HG03520 (cell line): ENCODE results near the gene DENND11.

ENCODE experiments used
- ATAC-seq: cut with Tn5 transposase; IDR thresholded peaks from one replicate; pipeline ENCODE4 v1.9.1; 2021; ENCODE audit warnings: mild to moderate bottlenecking, moderate library complexity; ENCODE audit not compliant: unreplicated experiment

The DENND11 gene, protein sequence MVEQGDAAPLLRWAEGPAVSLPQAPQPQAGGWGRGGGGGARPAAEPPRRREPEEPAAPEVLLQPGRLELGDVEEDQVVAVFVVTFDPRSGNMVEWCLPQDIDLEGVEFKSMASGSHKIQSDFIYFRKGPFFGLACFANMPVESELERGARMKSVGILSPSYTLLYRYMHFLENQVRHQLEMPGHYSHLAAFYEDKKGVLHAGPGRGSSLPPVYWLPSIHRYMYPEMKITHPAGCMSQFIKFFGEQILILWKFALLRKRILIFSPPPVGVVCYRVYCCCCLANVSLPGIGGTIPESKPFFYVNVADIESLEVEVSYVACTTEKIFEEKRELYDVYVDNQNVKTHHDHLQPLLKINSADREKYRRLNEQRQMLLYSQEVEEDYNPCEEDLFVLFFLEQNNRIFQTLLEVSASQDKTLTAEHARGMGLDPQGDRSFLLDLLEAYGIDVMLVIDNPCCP

DNA sequence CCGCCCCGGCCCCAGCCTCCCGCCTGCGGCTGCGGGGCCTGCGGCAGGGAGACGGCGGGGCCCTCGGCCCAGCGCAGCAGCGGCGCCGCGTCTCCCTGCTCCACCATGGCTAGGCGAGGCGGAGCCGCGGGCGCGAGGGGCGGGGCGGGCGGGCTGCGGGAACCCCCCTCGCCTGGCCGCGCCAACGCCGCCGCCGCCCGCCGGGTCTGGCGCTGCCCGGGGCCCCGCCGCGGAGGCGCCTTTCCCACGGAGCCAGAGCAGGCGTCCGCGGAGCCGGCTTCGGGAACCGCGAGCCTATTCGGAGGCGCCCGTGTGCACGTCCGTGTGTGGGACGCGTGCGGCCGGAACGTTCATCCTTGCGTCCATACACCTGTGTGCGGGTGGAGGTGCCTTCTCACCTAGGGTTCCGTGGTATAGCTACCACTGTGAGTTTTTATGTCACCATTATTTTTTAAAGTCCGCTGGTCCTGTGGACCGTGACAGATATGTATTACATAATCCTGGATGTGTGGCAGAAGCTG, at the start of gene DENND11:
TSS of gene DENND11 (minus strand) at position 120 of the 521 bp plus-strand sequence. CDS start at position 107, 13 bp downstream.
- peak; percentile 71 for ATAC-seq

DNA sequence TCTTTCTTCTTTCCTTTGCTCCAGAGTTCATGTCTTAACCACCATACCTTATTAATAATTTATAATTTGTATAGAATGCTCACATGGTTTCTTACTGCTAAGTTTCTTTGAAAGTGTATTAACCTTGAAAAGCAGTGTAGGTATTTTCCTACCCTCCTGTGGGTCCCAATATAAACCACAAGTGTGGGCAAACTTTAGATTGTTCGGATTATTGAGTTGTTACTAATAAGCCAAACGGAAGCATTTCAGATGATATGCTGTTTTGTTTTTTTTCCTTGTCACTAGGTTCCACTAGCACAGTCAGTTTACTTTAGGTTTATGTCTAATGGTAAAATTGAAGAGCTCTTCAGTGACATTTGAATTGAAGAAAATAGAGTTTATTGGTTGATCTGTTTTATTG, 46.4 kb upstream of the DENND11 start:
- ATAC-seq = no peak

DNA sequence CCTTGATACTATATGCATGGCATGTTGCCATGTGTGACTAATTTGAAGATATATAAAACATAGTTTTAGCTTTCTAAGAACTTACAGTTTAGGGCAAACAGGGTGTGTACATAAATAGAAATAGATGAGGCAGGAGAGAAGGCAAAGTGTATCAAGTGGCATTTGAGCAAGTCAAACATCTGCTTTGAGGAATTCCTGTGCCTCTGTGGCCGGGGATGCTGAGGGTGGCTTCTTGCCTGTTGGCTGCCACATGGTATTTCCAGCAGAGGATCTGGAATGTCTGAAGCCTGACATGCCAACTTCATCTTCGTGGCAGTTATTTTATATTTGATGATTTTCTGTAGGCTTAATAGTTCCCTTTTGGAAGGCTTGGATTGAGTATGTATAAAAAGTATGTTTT, 42.2 kb upstream of the DENND11 start:
- no peak for ATAC-seq

DNA sequence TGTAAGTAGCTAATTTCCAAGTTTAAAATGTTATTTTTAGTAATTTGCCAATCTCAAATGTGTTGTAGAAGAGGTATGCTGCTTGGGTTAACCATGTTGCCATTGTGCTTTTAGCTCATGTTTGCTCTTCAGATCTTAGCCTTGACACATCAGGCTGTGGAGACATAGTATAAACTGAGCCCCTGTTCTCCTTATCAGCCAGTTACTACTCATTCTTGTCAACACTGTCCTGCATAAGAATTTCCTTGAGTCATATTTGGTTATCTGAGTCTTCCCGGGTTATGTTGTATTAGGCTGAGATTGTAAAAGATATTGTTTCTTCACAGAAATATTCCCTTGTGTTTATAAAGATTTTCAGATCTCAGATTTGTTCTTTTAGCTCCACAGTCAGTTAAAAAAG, 40.3 kb upstream of the DENND11 start:
- ATAC-seq = no peak

DNA sequence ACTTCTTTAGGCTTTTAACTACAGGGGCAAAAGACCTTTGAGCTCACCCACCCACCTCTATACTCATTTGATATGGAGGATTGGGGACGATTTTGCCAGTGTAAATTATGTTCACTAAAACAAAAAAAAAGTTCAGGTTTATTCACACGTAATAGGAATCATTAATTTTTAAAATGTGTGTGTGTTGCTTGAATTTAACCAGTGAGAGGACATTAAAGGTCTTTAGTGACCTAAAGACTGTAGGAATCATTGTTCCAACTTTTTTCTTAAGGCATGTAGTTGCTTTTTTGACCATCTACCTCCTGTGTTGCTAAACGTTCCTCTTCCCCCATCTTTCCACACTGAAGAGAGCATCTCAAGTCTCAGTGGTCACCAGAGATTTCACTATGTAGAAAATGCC, 37.3 kb upstream of the DENND11 start:
- ATAC-seq = no peak

DNA sequence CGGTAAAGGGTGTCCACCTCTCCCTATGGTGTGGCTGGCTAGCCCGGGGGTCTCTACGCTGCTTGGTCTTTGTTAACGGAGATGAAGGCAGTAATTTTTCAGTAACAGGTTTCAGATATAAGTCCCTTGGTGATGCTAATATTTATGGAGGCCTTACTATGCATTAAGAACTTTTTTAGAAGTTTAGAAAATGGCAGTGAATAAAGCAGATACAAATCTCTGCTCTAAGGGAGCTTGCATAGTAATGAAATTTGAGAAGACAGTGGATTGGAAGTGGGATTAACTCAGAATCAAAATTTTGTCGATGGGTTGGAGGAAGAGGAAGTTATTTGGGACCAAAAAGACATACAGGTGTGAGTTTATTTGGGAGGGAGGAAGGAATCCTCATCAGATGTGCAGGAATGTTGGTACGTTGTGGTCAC, 36.6 kb upstream of the DENND11 start:
- ATAC-seq = no peak

DNA sequence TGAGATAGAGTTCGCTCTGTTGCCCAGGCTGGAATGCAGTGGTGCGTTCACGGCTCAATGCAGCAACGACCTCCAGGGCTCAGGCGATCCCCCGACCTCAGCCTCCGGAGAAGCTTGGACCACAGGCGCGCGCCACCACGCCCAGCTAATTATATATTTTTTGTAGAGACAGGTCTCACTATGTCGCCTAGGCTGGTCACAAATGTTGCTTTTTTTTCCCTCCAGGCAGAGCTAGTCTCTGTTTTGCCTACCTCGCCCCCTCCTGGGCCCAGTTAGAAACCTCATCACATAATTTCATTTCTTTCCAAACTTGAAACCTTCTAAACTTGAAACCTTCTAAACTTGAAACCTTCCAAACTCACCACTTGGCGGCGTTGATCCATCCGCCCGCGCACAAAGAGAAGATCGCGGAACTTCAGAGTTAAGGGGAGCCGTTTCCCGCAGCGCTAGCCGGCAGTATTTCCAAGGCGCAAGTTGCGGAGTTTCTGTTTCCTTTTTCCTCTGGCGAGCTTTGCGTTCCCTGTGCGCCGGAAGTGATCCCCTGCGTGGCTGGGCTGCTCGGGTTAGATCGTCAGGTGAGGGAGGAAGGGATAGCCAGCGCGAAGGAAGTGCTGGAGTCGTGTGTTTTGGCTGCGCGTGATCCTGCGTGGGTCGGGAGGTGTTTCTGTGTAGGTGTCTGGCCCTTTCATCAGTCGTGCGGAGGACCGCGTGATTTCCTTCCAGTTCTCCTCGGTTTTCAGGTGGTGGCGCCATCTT, 36.0 kb upstream of the DENND11 start, which contains the start of gene SSBP1:
TSS of gene SSBP1 (plus strand) at position 523 of the 756 bp plus-strand sequence. CDS start 809 bp downstream, outside the sequence.
- ATAC-seq = peak; percentile 87

DNA sequence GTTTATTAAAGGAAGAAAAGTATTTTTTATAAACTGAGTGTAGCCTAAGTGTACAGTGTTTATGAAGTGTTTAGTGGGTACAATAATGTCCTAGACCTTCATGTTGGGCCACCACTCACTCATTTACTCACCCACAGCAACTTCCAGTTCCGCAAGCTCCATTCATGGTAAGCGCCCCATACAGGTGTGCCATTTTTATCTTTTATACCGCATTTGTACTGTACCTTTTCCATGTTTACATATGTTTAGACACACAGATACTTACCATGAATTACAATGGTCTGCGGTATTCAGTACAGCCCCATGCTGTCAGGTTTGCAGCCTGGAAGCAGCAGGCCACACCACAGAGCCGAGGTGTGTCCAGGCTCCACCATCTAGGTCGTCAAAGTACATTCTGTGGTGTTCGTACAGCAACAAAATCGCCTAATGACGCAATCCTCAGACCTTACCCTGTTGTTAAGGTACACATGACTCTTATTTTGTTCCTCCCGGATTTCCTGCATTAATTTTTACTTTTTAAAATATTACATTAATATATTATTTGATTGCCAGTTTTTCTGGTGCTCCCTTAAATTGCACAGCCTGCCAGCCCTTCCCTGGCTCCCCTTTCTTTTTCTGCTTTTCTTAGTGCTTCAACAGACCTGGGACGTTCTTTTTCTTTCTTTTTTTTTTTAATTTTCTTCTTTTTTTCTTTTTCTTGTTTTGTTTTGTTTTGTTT, 35.3 kb upstream of the DENND11 start:
- ATAC-seq = no peak

DNA sequence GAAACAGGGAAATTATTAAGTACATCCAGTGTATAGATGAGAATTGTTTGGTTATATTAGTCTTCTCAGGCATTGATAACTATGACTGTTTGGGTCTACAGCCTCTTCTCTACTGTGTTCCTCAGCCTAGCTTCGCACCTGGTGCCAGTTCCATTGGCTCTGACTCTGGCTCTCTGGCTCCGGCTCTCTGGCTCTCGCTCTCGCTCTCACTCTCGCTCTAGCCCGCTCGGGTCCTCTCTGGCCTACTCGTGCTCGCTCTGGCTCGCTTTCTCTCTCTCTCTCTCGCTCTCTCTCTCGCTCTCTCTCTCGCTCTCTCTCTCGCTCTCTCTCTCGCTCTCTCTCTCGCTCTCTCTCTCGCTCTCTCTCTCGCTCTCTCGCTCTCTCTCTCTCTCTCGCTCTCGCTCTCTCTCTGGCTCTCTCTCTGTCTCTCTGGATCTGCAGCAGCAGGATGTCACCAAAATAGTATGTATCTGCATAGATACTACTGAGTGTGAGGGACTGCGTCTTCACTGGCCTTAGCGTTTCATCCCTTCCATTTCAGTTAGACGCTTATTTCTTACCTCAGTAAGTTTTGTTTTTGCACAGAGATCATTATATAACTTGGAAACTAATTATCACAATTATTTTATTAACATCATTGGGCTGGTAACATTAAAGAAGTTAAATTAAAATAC, 29.6 kb upstream of the DENND11 start:
- no peak for ATAC-seq

DNA sequence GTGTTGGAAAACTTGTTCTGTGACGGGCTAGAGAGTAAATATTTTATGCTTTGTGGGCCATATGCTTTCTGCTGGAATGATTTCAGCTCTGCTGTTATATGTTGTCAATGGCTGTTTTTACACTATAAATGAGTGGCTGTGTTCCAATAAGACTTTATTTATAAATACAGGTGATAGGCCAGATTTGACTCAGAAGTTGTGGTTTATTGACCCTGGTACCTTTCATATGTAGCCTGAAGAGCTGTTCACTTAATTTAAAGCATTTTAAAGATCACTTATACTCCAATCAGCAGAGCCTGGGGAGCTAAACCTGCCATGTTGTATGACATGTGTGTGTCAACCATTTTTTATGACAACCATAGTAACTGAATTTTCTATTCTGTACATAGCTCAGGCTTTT, 27.1 kb upstream of the DENND11 start:
- ATAC-seq = no peak

DNA sequence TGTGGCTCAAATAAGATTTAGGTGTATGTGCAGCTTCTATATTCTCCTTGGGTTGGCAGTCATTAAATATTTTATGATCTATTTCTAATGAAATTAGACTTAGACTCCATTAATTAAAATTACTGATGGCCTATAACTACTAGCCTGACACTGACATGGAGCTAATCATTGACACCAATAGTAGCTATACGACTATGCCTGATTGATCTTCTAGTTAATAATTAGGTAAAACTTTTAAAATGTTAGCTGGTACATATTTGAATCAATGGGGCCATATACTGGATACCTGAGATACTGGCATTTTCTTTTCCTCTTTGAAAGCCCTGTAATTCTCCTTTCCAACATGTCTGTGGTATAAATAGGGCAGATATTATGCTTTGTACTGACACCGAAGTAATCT, 20.6 kb upstream of the DENND11 start:
- no peak for ATAC-seq

DNA sequence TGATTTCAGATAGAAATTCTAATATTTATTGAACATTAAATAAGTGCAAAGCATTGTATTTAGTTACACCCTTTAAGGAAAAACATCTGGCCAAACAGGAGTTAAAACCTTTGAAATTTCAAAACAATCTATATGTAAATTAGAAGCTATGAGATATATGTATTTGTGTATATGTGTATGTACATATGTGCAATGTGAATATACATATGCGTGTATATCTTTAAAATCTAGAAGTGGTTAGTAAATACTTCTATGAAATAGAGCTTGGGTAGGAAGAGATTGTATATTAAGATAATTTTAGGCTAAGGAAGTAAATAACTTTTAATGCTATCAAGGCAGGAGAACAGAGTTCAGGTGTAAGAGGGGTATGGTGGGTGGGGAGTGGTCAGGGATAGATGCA, 15.5 kb upstream of the DENND11 start:
- ATAC-seq = no peak

DNA sequence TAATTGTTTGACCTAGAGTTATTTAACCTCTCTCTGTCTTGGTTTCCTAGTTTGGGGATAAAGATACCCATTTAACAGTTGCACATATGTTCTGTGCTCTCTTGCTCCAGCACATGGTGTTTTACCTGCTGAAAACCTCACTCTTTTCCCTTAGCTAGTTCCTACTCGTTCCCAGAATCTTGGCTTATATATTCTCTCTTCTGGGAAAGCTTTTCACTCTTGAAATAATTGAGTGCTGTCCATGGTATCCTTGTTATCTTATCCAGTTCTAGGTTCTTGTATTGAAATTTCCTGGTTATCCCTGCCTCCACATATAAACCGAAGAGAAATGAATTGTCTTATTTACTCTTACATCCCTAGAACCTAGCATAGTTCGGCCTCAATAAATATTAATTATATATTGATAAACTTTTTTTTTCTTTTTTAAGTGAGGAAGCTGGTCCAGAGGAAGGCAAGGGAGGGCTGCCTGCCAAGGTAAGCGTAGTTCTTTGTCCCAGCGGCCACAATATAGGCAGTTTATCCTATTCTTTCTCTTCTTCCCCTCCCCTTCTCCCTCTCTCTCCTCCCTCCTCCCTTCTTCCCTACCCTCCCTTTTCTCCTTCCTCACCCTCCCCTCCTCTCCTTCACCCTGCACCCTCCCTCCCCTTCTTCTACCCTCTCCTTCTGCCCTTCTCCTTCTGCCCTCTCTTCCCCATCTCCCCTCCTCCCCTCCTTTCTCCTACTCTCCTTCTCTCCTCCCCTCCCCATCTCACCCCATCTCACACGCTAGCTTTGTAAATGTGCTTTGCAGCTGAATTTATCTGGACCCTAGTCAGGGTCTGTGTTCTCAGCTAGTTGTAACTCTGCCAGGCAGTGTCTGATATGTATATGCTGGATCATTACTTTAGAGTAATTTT, 14.1 kb upstream of the DENND11 start:
- ATAC-seq = no peak

DNA sequence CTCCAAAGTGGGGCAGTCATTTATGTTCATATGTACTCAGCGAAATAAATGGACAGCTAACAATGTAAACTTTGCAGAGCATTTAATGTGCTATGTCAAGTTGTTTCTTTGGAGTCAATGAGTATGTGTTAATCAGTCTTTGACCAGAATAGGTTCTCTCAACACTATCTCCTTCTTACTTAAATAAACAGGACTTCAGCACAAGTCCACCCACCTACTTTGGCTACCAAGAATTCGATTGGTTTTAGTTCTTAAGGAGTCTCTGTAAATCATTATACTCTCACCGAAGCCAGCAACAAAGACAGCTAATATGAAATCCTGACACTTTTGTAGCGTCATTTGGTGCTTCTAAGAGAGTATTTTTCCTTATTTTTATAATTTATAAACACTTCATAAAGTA, 13.1 kb upstream of the DENND11 start:
- no peak for ATAC-seq

DNA sequence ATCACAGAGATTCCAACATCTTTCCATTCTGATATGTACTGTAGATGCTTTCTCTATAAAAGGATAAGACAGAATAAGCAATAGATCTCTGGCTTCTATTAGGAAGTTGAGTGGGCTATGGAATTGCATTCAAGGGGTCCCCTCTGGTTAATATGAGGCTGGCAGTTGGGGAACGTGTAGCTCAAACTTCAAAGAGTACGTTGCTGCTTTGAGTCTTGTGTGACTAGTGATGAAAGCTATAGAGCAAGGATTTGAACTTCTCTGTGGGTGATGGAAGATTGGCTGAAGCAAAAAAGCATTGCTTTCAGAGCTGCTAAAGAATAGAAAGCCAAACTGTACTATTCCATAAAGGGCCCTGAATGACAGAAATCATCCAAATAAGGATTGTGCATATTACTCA, 12.6 kb upstream of the DENND11 start:
- no peak for ATAC-seq

DNA sequence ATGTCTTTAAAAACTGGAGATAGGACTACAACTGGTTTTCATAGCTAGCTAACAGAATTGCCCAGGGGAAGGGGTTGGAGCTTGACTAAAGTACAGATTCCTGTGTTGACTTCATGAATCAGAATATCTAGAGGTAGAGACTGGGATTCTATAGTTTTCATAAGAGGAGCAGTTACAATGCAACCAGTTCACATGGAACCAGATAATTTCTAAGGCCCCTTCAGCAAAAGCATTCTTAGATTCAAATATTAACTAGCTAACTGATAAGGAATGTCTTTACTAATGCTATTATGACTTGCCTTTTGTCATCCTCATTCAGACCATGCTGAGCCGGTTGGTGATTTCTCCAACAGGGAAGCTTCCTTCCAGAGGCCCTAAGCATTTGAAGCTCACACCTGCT, 11.9 kb upstream of the DENND11 start:
- no peak for ATAC-seq

DNA sequence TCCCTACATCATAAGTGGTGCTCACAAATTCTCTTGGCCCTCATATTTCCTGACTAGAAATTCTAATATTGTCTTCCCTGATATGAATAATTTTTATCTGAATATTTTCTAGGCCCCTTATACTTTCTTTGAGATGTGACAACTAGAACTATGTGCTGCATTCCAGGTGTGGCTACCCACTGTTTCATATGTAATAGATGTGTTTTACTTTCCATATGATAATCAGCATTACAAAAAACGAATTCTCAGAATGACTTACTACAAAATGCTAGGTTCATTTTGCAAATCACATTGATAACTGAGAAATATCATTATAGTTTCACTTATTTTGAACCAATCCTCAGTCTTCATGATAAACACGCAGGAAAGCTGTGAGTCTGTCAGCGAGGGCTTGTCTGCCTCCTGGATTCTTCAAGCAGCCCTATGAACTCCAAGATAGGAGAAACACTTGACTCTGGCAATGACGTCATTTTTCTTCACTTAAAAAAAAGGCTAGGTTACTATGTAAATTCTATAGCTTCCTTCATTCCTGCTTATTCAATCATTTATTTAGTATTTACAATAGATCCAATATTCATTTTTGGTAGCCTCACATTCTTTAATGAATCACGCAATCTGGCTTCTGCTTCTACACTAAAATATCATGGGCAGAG, 10.8 kb upstream of the DENND11 start:
- ATAC-seq = no peak

DNA sequence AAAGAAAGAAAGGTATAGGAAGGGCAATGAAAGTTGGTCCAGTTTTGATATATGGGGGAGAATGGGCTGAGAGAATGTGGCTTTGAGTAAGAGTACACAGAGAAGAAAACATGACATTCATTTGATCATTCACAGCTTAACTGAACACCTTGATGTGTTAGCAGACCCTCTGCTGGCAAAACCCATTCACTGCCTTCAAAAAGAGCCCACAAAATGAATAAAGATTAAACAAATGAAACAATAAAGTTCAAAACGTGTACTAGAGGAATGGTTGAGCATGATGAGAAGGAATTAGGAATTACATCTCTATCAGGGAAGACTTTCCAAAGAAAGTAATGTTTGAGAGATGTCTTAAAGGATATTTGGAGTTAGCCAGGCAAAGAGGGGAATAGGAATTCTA, 8.3 kb upstream of the DENND11 start:
- ATAC-seq = no peak

DNA sequence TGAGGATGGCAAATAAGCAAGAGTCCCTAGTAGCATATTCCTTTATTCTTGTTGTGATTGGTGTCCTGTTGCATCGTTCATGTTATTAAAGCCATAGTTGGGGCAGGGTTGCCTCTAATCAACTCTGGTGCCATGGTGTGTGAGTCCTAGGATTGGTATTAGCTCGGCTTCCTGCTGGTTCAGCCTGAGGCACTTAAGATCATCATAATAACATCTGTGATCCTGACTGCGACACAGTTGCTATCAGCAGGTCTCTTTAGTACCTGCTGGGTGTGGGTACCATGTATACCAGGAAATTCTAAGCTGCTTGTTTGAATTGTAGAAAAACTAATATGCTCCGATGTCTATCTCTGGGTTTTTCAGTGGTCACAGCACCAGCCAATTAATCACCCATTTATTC, 7.8 kb upstream of the DENND11 start:
- no peak for ATAC-seq
